ENCODE results near the gene KDELR1. TPM values are rescaled to one million over a fixed set of nuclear protein-coding genes. Genes with fewer than 3 reads are reported as not detected.

KDELR1 gene
- total RNA-seq, 2 donors from 2014 or later, result 81.4 to 103 TPM

Other genes with a start within 250 kb of the KDELR1 start
- 1 to 10 TPM; 5.8 to 7.4 TPM for gene LIG1, start 221.2 kb downstream of the KDELR1 start, total RNA-seq
- gene ZSWIM9, start 220.9 kb downstream of the KDELR1 start, total RNA-seq, result 1 to 10 TPM; 4.6 to 6.2 TPM
- gene CARD8, start 135.6 kb downstream of the KDELR1 start, total RNA-seq, result 10 to 100 TPM; 33.5 to 37.4 TPM
- under 1 TPM; 0.39 to 0.74 TPM for gene ZNF114, start 121.5 kb downstream of the KDELR1 start, total RNA-seq
- 10 to 100 TPM; 89.9 TPM for gene EMP3, start 66.0 kb downstream of the KDELR1 start, total RNA-seq
- gene TMEM143, start 27.6 kb downstream of the KDELR1 start, total RNA-seq, result 10 to 100 TPM; 30.5 to 43.0 TPM
- gene SYNGR4, start 27.2 kb downstream of the KDELR1 start, total RNA-seq, result not detected
- gene GRIN2D, start 2.1 kb upstream of the KDELR1 start, total RNA-seq, result under 1 TPM; 0.39 to 0.47 TPM
- 10 to 100 TPM; 18.1 to 24.9 TPM for gene GRWD1, start 54.4 kb upstream of the KDELR1 start, total RNA-seq
- under 1 TPM; 0.27 to 0.60 TPM for gene KCNJ14, start 64.0 kb upstream of the KDELR1 start, total RNA-seq
- 10 to 100 TPM; 29.0 to 32.5 TPM for gene CYTH2, start 77.8 kb upstream of the KDELR1 start, total RNA-seq
- gene LMTK3, start 120.3 kb upstream of the KDELR1 start, total RNA-seq, result 1 to 10 TPM; 2.0 to 2.9 TPM
- under 1 TPM; 0.39 to 0.71 TPM for gene SULT2B1, start 160.6 kb upstream of the KDELR1 start, total RNA-seq
- not detected for gene SPACA4, start 215.2 kb upstream of the KDELR1 start, total RNA-seq
- gene FAM83E, start 223.5 kb upstream of the KDELR1 start, total RNA-seq, result under 1 TPM in 1 of 2 donors, not detected in 1; 0.32 TPM
- gene RPL18, start 227.6 kb upstream of the KDELR1 start, total RNA-seq, result 100 to 1,000 TPM; 674 to 678 TPM
- 1 to 10 TPM; 9.0 to 9.3 TPM for gene SPHK2, start 228.0 kb upstream of the KDELR1 start, total RNA-seq
- gene DBP, start 245.8 kb upstream of the KDELR1 start, total RNA-seq, result 10 to 100 TPM in 1 of 2 donors, 1 to 10 TPM in 1; 2.0 to 15.1 TPM